CD4-positive, alpha-beta T cell treated with Interleukin-10 for 1 hour (primary cell): ENCODE measurements around the gene TNFAIP1.

ENCODE experiments used
- DNase-seq: peaks from one replicate; pipeline ENCODE4 v3.0.0-alpha.2; 2020

Gene TNFAIP1

DNA sequence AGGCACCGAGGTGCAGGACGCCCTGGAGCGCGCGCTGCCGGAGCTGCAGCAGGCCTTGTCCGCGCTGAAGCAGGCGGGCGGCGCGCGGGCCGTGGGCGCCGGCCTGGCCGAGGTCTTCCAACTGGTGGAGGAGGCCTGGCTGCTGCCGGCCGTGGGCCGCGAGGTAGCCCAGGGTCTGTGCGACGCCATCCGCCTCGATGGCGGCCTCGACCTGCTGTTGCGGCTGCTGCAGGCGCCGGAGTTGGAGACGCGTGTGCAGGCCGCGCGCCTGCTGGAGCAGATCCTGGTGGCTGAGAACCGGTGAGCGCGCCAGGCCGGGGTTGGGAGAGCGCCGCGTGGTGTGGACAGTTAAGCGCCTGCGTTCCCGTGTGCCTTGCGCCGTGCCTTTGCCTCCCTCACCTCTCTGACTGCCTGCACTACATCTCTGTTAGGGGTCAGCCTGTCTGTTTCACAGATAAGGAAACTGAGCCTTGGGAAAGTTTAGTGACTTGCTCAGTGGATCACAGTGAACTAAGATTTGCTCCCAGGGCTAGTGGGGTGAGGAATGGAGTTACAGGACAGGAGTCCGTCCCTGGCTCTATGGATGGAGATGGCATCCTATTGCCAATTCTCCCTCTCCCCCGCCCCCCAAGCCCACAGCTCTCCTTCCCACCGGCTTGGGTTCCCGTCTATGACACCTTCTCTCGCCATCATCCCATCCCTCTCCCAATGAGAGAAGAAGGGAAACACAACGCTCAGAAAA is 36.8 kb downstream of the TNFAIP1 start:
- no peak for DNase-seq

DNA sequence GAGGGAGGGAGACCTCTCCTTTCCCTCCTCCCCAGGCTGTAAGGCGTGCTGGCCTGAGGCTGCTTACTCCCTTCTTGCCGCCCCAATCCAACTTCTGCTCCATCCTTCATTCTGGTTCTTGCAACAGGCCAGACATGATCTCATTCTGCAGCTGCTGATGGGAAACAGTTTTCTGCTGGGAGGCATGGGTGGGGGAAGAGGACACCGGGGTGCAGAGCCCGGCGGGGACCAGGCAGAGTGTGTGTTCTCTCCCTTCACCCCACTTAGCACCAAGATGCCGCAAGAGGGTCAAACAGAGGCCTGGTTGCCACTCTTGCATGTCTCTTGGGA is 37.3 kb downstream of the TNFAIP1 start:
- no peak for DNase-seq

DNA sequence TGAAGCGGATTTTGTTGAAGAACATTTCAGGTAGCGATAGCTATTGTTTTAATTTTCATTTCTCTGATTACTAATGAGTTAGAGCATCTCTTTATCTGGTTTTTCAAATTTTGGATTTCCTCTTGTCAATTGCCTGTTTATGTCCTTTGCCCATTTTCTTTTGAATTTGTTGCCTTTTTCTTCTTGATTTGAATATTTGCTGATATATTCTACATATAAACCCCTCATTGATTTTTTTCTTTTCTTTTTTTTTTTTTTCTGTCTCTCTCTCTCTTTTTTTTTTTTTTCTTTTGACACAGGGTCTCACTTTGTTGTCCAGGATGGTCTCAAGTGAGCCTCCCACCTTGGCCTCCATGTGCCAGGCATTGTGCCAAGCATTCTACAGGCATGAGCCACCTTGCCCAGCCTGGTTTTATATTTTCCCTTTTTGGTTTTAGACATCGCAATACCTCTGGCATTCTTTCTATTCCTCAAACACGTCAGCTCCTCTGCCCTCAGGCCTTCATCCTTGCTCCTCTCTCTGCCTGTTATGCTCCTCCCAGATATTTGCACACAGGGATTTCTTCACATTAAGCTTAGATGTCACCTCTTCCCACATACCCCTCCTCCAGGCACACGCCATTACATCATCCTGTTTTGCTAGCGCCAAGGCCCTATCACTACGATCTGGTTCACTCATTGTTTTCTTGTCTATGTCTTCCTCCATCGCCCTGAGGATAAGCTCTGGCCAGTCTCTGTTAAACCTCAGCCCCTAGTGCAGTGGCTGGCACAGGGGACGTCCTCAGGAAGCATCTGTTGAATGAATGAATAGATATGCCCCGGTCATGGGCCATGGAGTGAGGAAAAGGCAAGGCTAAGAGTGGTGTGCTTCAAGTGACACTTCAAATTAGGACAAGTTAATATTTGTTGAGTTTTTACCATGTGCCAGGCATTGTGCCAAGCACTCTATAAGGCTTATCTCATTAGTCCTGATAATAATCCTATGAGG is 44.5 kb downstream of the TNFAIP1 start:
- DNase-seq = no peak

DNA sequence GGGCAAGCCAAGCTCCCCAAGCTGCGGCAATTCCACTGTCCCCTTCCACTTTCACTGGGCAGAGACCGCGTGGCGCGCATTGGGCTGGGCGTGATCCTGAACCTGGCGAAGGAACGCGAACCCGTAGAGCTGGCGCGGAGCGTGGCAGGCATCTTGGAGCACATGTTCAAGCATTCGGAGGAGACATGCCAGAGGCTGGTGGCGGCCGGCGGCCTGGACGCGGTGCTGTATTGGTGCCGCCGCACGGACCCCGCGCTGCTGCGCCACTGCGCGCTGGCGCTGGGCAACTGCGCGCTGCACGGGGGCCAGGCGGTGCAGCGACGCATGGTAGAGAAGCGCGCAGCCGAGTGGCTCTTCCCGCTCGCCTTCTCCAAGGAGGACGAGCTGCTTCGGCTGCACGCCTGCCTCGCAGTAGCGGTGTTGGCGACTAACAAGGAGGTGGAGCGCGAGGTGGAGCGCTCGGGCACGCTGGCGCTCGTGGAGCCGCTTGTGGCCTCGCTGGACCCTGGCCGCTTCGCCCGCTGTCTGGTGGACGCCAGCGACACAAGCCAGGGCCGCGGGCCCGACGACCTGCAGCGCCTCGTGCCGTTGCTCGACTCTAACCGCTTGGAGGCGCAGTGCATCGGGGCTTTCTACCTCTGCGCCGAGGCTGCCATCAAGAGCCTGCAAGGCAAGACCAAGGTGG is 45.7 kb downstream of the TNFAIP1 start:
- no peak for DNase-seq

DNA sequence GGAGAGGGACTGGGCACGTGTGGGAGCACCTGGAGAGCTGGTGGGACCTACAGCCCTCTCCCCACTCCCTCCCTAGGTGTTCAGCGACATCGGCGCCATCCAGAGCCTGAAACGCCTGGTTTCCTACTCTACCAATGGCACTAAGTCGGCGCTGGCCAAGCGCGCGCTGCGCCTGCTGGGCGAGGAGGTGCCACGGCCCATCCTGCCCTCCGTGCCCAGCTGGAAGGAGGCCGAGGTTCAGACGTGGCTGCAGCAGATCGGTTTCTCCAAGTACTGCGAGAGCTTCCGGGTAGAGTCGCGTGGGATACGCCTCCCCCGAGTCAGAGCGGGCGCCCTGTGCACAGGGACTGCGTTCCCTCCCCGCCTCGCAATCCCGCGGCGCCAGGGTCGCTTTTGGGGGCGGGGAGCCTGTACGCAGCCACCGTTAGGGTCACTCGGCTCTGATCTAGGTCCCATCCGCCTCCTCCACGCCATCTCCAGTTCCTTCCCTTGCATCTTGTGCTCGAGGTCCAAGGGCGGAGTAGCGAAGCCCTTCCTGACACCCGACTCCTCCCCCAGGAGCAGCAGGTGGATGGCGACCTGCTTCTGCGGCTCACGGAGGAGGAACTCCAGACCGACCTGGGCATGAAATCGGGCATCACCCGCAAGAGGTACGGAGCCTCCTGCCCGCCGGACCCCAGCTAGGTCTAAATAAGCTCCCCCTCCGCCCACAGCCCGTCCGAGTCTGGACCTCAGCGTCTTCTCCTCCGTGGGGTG is 48.9 kb downstream of the TNFAIP1 start:
- DNase-seq = peak; percentile 61

DNA sequence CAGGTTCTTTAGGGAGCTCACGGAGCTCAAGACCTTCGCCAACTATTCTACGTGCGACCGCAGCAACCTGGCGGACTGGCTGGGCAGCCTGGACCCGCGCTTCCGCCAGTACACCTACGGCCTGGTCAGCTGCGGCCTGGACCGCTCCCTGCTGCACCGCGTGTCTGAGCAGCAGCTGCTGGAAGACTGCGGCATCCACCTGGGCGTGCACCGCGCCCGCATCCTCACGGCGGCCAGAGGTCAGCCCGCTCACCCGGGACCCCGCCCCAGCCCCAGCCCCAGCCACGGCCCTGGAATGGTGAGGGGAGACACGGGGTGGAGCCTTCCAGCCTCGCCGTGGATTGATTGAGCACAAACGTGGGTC is 49.5 kb downstream of the TNFAIP1 start:
- DNase-seq = no peak

DNA sequence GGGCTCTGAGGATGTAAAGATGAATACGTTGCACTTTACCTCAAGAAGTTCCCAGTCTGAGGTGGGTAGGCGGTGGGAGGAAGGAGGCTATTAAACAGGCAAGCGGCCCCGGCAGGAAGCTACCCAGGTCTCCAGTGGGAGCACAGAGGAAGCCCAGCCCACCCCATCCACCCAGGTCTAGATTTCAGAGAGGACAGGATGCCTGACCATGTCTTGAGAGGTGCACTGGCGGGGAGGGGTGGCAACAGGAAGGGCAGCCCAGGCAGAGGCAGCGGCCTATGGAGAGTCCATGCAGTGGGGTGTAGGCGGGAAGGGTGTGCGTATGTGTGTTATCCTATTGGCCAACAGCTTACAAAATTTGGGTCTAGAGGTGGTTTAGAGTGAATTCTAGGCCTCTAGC is 49.8 kb downstream of the TNFAIP1 start:
- no peak for DNase-seq

DNA sequence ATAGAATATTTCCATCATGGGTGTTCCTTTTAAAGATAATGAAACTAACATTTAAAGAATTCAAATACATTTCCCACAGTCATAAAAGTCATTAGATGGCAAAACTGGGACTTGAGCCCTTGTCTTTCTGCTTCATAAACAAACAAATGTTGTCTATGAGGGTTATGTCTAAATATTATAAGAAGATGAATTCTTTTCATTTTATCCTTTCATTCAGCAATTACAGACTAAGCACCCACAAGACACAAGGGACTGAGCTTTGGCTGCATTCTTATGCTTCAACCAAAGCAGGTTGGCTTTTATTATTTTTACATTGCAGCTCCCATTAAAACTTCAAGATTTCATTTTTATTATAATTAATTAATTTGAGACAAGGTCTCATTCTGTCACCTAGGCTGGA is 50.8 kb downstream of the TNFAIP1 start:
- no peak for DNase-seq

DNA sequence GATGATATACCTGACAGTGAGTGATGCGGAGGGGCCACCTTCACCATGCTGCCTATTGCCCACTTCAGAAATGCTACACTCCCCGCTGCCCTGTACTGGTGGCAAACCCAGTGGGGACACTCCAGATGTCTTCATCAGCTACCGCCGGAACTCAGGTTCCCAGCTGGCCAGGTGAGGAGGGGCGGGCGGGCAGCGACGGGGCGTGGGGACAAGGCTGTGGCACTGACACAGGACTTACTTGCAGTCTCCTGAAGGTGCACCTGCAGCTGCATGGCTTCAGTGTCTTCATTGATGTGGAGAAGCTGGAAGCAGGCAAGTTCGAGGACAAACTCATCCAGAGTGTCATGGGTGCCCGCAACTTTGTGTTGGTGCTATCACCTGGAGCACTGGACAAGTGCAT is 52.5 kb downstream of the TNFAIP1 start:
- DNase-seq = no peak

DNA sequence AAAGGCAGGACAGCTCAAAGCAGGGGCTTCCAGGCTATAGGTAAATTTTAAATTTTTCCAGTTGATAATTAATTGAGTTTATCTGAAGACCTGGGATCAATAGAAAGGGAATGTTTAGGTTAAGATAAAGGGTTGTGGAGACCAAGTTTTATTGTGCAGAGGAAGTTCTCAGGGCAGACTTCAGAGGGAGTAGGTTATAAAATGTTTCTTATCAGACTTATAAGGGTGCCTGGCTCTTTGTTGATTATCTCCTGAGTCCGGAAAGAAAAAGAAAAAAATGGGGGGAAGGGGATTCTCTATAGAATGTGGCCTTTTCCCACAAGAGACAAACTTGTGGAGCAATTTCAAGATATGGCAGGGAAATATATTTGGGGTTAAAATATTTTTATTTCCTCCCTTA is 54.6 kb downstream of the TNFAIP1 start:
- no peak for DNase-seq

DNA sequence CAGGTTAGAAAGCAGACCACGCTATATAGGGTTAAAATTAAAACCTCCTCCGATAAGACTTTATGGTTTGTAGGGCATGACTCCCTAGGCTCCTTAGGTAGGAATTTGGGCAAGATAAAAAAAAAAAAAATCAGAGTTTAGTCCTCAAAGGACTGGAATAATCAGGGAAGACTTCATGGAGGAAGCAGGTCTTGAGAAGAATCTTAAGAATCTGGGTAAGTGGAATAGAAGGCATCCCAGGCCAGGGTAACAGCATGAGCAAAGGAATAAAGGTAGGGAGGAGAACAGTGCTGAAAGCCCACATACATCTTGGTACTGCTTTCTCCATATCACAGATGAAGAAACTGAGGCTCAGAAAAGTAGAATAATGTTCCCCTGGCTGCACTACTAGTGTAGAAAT is 55.0 kb downstream of the TNFAIP1 start:
- DNase-seq = no peak

DNA sequence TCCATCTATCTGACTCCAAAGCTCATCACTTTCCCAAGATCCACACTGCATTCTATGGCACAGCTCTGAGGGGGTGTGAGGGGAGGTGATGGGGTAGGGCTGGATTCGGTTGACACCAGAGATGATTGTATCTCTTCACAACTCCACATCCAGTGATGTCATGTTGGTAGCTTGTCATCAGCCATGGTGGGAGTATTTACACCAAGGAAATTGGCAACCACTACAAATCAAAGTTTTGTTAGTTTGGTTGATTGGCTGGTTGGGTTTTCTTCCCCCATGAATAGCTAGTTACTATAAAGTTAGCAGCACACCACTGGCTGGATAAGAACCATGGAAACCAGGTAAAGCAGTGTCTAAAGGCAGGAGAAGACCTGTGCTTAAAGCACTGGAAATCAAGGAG is 55.4 kb downstream of the TNFAIP1 start:
- no peak for DNase-seq

DNA sequence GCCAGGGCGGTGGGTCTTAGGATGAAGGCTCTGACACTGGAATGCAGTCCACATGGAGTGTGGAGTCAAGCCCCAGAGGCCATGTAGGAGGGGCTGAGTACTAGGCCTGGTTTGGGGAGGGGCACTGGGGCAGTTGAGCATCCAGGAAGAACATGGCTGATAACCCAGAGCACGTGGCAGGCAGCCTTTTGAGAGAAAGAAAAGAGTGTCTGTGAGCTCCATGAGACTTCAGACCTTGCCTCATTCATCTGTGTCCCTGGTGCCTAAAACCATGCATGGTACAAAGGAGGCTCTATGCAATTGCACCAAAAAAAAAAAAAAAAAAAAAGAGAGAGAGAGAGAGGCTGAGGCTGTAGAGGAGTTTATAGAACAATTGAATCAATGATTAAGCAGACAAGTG is 55.8 kb downstream of the TNFAIP1 start:
- DNase-seq = no peak

DNA sequence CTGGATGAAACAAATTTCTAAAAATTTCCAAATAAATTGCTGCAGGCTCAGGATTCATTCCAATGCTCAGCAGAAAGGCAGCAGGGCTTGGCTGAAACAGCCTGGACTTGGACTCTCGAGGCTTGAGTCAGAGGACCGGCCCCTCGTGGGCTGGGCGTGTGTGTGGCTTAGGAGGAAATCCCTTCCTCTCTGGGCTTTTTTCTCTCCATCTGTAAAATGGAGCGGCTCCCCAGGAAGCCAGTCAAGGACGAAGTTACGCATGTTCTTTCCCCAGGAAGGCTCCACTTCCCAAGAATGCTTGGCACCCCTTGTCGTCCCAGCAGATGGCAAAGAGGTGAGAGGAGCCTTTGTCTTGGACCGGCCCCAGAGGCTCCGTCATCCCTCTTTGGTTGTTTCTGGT is 56.9 kb downstream of the TNFAIP1 start:
- DNase-seq = no peak

DNA sequence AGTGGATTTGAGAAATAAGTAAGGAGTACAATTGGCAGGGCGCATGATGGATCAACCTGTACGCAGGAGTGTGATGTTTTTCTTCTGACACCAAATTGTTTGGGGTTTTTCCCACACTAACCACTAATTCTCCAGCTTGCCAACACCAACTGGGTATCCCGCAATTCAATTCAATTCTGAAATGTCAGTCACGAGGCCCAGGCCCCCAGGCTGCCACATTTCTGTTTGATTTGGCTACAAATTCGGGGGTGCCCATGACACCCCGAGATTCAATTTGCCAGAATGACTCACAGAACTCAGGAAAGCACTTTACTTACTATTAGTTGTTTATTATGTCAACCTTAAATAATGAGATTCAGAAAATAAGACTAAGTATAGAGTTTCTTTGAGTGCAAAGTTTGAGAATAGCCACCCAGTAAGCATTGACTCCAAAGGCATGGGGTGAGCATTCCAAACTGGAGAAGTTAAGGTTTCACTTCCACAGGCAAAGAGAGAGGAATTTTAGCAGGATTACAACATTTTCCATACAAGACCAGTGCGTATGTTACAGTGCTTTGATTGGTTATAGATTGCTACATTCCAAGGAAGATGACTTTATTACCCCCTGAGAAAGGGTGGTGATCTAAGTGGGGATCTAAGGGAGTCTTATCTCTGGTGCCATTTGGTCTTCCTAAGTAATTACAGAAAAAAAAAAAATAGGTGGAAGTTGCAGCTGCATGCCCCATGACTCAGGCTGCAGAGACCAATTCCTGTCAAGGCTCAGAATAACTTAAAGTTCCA is 59.0 kb downstream of the TNFAIP1 start:
- DNase-seq = no peak

DNA sequence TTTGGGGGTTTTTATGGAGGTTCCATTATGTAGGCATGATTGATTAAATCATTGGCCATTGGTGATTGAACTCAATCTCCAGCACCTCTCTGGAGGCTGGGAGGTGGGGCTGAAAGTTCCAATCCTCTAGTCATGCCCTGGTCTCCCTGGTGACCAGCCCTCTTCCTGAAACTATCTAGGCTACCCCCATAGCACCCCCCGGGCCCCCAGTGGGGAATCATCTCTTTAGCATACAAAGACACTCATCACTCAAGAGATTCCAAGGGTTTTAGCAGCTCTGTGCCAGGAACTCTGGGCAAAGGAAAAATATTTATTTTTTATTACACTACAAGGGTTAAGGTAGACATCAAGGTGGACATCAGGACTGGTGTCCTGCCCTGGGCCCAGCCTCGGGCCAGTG is 59.9 kb downstream of the TNFAIP1 start:
- no peak for DNase-seq

DNA sequence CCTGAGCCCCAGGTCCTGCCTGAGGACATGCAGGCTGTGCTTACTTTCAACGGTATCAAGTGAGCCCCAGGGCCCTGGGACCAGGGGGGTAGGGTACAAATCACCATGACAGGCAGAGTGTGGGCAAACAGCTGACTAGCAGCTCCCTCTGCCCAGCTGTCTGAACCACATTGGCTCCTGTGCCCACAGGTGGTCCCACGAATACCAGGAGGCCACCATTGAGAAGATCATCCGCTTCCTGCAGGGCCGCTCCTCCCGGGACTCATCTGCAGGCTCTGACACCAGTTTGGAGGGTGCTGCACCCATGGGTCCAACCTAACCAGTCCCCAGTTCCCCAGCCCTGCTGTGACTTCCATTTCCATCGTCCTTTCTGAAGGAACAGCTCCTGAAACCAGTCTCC is 60.4 kb downstream of the TNFAIP1 start:
- DNase-seq = no peak
